Measurements from ENCODE around the gene FRMD4A. TPM values are rescaled to one million over a fixed set of nuclear protein-coding genes. Genes with fewer than 3 reads are reported as not detected.

The FRMD4A gene
- total RNA-seq, 2 donors from 2014 or later, result 22.3 to 22.4 TPM

- no peak overlapping the region for H3K4me3 Mint-ChIP-seq
- H3K27ac ChIP-seq (ENCODE audit: low read depth, low read length), result no peak overlapping the region
- no peaks in the 10 kb centered on the region for H3K27me3 ChIP-seq (ENCODE audit: control insufficient read depth, insufficient read depth, low read length, poor library complexity, severe bottlenecking)
- no peak overlapping the region for H3K9ac ChIP-seq (ENCODE audit: extremely low read depth, low read length, poor library complexity, severe bottlenecking)
- H3K9me3 Mint-ChIP-seq, result no peaks in the 10 kb centered on the region
- no peak overlapping the region for H3K4me3 ChIP-seq (ENCODE audit: low read length)
- peaks cover 2% of the 10 kb centered on the region for H3K4me1 Mint-ChIP-seq
- H3K36me3 Mint-ChIP-seq (ENCODE audit: low read depth), result no peaks in the 10 kb centered on the region
- WGBS, 2 experiments (ENCODE audit: insufficient coverage in 1 of 2, insufficient read length in 1 of 2), result 92 to 97% methylated on average over 5 of the region's 5 CpGs
- no peaks in the 10 kb centered on the region for H3K9me3 ChIP-seq (ENCODE audit: control insufficient read depth, low read length)
- peaks cover 2% of the 10 kb centered on the region for H3K27me3 Mint-ChIP-seq (ENCODE audit: insufficient read depth)
- no peaks in the 10 kb centered on the region for H3K4me1 ChIP-seq (ENCODE audit: control insufficient read depth, insufficient read depth, low read length)
- no peak for TF ChIP-seq CTCF (conservative IDR thresholded peaks at IDR 0.05)
- no peak for DNase-seq
- no peaks in the 10 kb centered on the region for H3K36me3 ChIP-seq (ENCODE audit: control insufficient read depth, insufficient read depth, low read length)
- H3K27ac Mint-ChIP-seq, result no peak overlapping the region
These were observed 24.5 kb downstream of the FRMD4A start for GRCh38 chr10:14306190-14306589.

GRCh38 chr10:14304046-14304445 is 26.7 kb downstream of the FRMD4A start:
- Histone ChIP-seq H3K4me1 (ENCODE audit: control insufficient read depth, insufficient read depth, low read length) (peaks cover 7% of the 10 kb centered on the region), H3K9me3 (ENCODE audit: control insufficient read depth, low read length) (no peaks in the 10 kb centered on the region), H3K4me3 (ENCODE audit: low read length) (no peak overlapping the region), H3K9ac (ENCODE audit: extremely low read depth, low read length, poor library complexity, severe bottlenecking) (no peak overlapping the region), H3K27ac (ENCODE audit: low read depth, low read length) (no peak overlapping the region), H3K27me3 (ENCODE audit: control insufficient read depth, insufficient read depth, low read length, poor library complexity, severe bottlenecking) (no peaks in the 10 kb centered on the region), H3K36me3 (ENCODE audit: control insufficient read depth, insufficient read depth, low read length) (no peaks in the 10 kb centered on the region)
- no peak for DNase-seq
- TF ChIP-seq CTCF (conservative IDR thresholded peaks at IDR 0.05), result no peak
- Mint-ChIP-seq H3K27me3 (ENCODE audit: insufficient read depth) (no peaks in the 10 kb centered on the region), H3K4me3 (no peak overlapping the region), H3K4me1 (peaks cover 2% of the 10 kb centered on the region), H3K36me3 (ENCODE audit: low read depth) (no peaks in the 10 kb centered on the region), H3K27ac (no peak overlapping the region), H3K9me3 (no peaks in the 10 kb centered on the region)
- WGBS, 2 experiments (ENCODE audit: insufficient coverage in 1 of 2, insufficient read length in 1 of 2), result 91% methylated on average over 5 of the region's 5 CpGs

- no peak overlapping the region for H3K9ac ChIP-seq (ENCODE audit: extremely low read depth, low read length, poor library complexity, severe bottlenecking)
- H3K36me3 ChIP-seq (ENCODE audit: control insufficient read depth, insufficient read depth, low read length), result no peaks in the 10 kb centered on the region
- DNase-seq, result no peak
- Mint-ChIP-seq H3K4me1 (peaks cover 17% of the 10 kb centered on the region), H3K27me3 (ENCODE audit: insufficient read depth) (no peaks in the 10 kb centered on the region), H3K36me3 (ENCODE audit: low read depth) (no peaks in the 10 kb centered on the region), H3K9me3 (no peaks in the 10 kb centered on the region), H3K27ac (no peak overlapping the region), H3K4me3 (no peak overlapping the region)
- no peaks in the 10 kb centered on the region for H3K27me3 ChIP-seq (ENCODE audit: control insufficient read depth, insufficient read depth, low read length, poor library complexity, severe bottlenecking)
- no peak overlapping the region for H3K4me3 ChIP-seq (ENCODE audit: low read length)
- H3K4me1 ChIP-seq (ENCODE audit: control insufficient read depth, insufficient read depth, low read length), result peaks cover 14% of the 10 kb centered on the region
- 65 to 67% methylated on average over 1 to 2 of the region's 2 CpGs for WGBS, 2 experiments (ENCODE audit: insufficient coverage in 1 of 2, insufficient read length in 1 of 2)
- H3K9me3 ChIP-seq (ENCODE audit: control insufficient read depth, low read length), result no peaks in the 10 kb centered on the region
- peak; percentile 80 for TF ChIP-seq CTCF (conservative IDR thresholded peaks at IDR 0.05)
- H3K27ac ChIP-seq (ENCODE audit: low read depth, low read length), result no peak overlapping the region
These were observed 28.7 kb downstream of the FRMD4A start for GRCh38 chr10:14302035-14302434.

All from endodermal cell (in vitro differentiated cells).